Transverse colon (tissue), 4 donors: ENCODE results near the gene H6PD.

Source experiments
- CTCF ChIP-seq, 5 experiments: fragments of 200-600 bp in 3 of 5; fragments of 450-650 bp in 2 of 5; sonication (generic) in 3 of 5; IDR thresholded peaks; 1 replicate in 2 of 5; 2 replicates in 3 of 5; pipeline ENCODE4 v1.5.1; 2016 to 2017; ENCODE audit warnings: antibody characterized with exemption in 5 of 5, inconsistent platforms in 3 of 5, mild to moderate bottlenecking in 2 of 5, moderate library complexity in 1 of 5
- POLR2AphosphoS5 ChIP-seq, 3 donors: sonication (generic); formaldehyde crosslinking; IDR thresholded peaks; one replicate each; pipeline ENCODE4 v1.6.1; 2016; ENCODE audit warnings: antibody characterized with exemption in 3 of 3

- no peak for TF ChIP-seq POLR2AphosphoS5 (IDR thresholded peaks at IDR 0.05)
- TF ChIP-seq CTCF (IDR thresholded peaks at IDR 0.05) = no peak
Measured at GRCh38 chr1:9224664-9225410, 9.7 kb upstream of the H6PD start.
